GM12878 (cell line): ENCODE results near the gene SNAP23. TPM values are rescaled to one million over a fixed set of nuclear protein-coding genes. Genes with fewer than 3 reads are reported as not detected.

Source experiments
- ATAC-seq: fragments of 200-7000 bp; cut with Tn5 transposase; 3 replicates; pipeline ENCODE4 v1.9.1; 2020; ENCODE audit warnings: mild to moderate bottlenecking, moderate library complexity
- BruUV-seq: library from RNA; stranded (reverse); fragments of 400-500 nt; replicated peaks from 2 replicates; lab custom pipeline; 2021; lab: Mats Ljungman, UMichigan
- CTCF ChIA-PET: fragments of 300-600 bp; sonication (Branson Sonifier 250); formaldehyde crosslinking; extraction: SDS; loops from one replicate; lab custom pipeline; 2021; ENCODE audit warnings: inconsistent platforms; lab: Yijun Ruan, JAX
- POLR2A ChIA-PET: fragments of 350-600 bp; formaldehyde crosslinking; extraction: SDS; loops from one replicate; lab custom pipeline; 2021; ENCODE audit warnings: inconsistent platforms; lab: Charles Lee
- RAD21 ChIA-PET: fragments of 300-600 bp; sonication (Branson Sonifier 250); formaldehyde crosslinking; loops from one replicate; lab custom pipeline; 2023; ENCODE audit warnings: antibody characterized with exemption; ENCODE audit not compliant: unreplicated experiment; lab: Charles Lee
- SMC1A ChIA-PET: fragments of 300-600 bp; sonication (Branson Sonifier 250); formaldehyde crosslinking; loops from one replicate; lab custom pipeline; 2023; ENCODE audit not compliant: unreplicated experiment, uncharacterized antibody; lab: Charles Lee
- DNase-seq: peaks from one replicate; pipeline ENCODE4 v3.0.0-alpha.2; 2011; ENCODE audit warnings: low read depth, low spot score
- FAIRE-seq: peaks from 3 replicates; lab custom pipeline; 2011; peaks lifted over from hg19 to GRCh38; lab: Jason Lieb, UNC
- H2AFZ ChIP-seq: 2 replicates; pipeline ENCODE4 v1.6.0; 2011; ENCODE audit warnings: low read depth, low read length, control low read depth; ENCODE audit not compliant: control insufficient read depth
- H3K27ac ChIP-seq: 2 replicates; pipeline ENCODE4 v1.5.1; 2011; ENCODE audit warnings: control low read depth; ENCODE audit not compliant: control insufficient read depth, insufficient read depth
- H3K27me3 ChIP-seq, 2 experiments: replicated peaks in 1 of 2; 2 replicates each; pipeline versions ENCODE4 v1.6.0 to v1.6.1; 2011; ENCODE audit warnings: low read length in 1 of 2; ENCODE audit not compliant: control insufficient read depth in 2 of 2, insufficient read depth in 2 of 2
- H3K36me3 ChIP-seq, 2 experiments: 2 replicates each; pipeline ENCODE4 v1.5.1; 2011; ENCODE audit warnings: low read length in 1 of 2; ENCODE audit not compliant: control insufficient read depth in 2 of 2, insufficient read depth in 2 of 2
- H3K4me1 ChIP-seq: 2 replicates; pipeline ENCODE4 v1.6.1; 2011; ENCODE audit warnings: mild to moderate bottlenecking, low read length, moderate library complexity, mixed read lengths; ENCODE audit not compliant: control insufficient read depth, insufficient read depth
- H3K4me2 ChIP-seq: 2 replicates; pipeline ENCODE4 v1.6.0; 2011; ENCODE audit warnings: control low read depth; ENCODE audit not compliant: control insufficient read depth, insufficient read depth
- H3K4me3 ChIP-seq: fragments of 200-600 bp; sonication (generic); 2 replicates; pipeline ENCODE4 v1.5.1; 2016
- H3K79me2 ChIP-seq: 2 replicates; pipeline ENCODE4 v1.6.0; 2011; ENCODE audit warnings: low read length; ENCODE audit not compliant: control insufficient read depth, insufficient read depth
- H3K9ac ChIP-seq: 2 replicates; pipeline ENCODE4 v1.8.0; 2011; ENCODE audit warnings: low read length, control low read depth, mixed read lengths; ENCODE audit not compliant: control insufficient read depth, insufficient read depth
- H3K9me3 ChIP-seq: replicated peaks from 3 replicates; pipeline ENCODE4 v1.5.1; 2011; ENCODE audit warnings: mild to moderate bottlenecking, low read length; ENCODE audit not compliant: control insufficient read depth, insufficient read depth
- H4K20me1 ChIP-seq: 2 replicates; pipeline ENCODE4 v1.6.0; 2011; ENCODE audit not compliant: control insufficient read depth, insufficient read depth
- BRCA1 ChIP-seq: IDR thresholded peaks from 2 replicates; pipeline ENCODE4 v1.6.1; 2011; ENCODE audit warnings: low read depth, low read length, improper control_type of control experiment
- HDGF ChIP-seq: fragments of 450-650 bp; IDR thresholded peaks from 2 replicates; pipeline ENCODE4 v1.6.1; 2016; ENCODE audit warnings: antibody characterized with exemption
- POLR2AphosphoS2 ChIP-seq: IDR thresholded peaks from 2 replicates; pipeline ENCODE4 v1.6.1; 2011; ENCODE audit warnings: low read depth, mild to moderate bottlenecking, low read length, improper control_type of control experiment, moderate library complexity
- WGBS: methylation state at CpG from one replicate; pipeline ENCODE4 v1.1.6; 2016; ENCODE audit warnings: low lambda C conversion rate; ENCODE audit not compliant: insufficient replicate concordance, insufficient coverage; ENCODE audit errors: missing lambda C conversion rate; 5-methylcytosine and 5-hydroxymethylcytosine counted together
- in situ Hi-C: fragments of 300-500 bp; cut with MboI; formaldehyde crosslinking; loops from 9 replicates; pipeline ENCODE4 v1.14.3; 2018; ENCODE audit warnings: mixed read lengths
- intact Hi-C: fragments of 100-400 bp; cut with micrococcal nuclease; formaldehyde crosslinking; loops from one replicate; pipeline ENCODE4 v1.14.2; 2022; ENCODE audit not compliant: unreplicated experiment
- polyA plus RNA-seq, 11 experiments: library from polyadenylated mRNA; depleted of rRNA in 4 of 11; unstranded in 6 of 11; stranded (reverse) in 5 of 11; fragments of >200 nt; fragmentation: Nextera tagmentation in 4 of 11; fragmentation: Illumina TruSeq in 1 of 11; extraction: Ambion mirVana in 4 of 11; extraction: Trizol in 1 of 11; gene quantifications; 1 replicate in 1 of 11; 2 replicates in 10 of 11; pipeline versions ENCODE4 v1.2.1 to v1.2.3, GENCODE V29; 2011 to 2016; ENCODE audit warnings: inconsistent platforms in 2 of 11, missing spikeins in 2 of 11, low read depth in 1 of 11
- total RNA-seq, 4 experiments: library from RNA; depleted of rRNA in 3 of 4; stranded (reverse); fragments of >200 nt in 3 of 4; fragmentation: Illumina TruSeq in 1 of 4; extraction: Trizol in 1 of 4; gene quantifications; 2 replicates each; pipeline versions ENCODE4 v1.2.1 to v1.2.3, GENCODE V29; 2013 to 2021

Gene SNAP23
- total and polyA plus RNA-seq, 10 of the 15 experiments (the other 5 are each of a cell fraction or from before 2014, with no cell fraction given), result 51.9 to 127 (median 74.6) TPM

DNA sequence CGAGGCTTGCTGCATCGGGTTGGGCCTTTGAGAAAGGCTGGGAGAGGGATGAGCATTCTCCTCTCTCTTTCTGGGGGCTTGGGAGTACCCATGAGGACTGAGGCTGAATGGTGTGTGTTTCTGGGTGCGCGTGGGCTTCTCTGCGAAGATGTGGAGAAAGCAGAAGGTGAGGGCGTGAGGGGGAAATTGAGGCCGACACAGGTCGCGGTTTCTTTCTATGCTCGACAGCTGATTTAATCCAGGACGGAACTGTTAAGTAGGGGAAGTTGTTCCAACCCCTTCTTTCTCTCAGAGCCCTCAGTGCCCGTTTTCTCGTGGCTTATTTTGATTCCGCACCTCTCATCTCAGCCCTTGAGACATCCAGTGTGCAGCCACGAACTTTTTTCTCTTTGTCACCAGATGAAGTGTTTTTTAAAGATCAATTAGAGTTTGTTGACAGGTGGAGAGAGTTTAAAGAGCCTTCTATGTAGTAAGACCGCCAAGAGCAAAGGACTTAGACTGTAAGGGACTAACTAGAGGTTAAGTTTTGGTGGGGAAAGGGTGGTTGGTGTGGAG lies 80.7 kb downstream of the SNAP23 start:
- 20% methylated on average over 16 of the region's 16 CpGs for WGBS
- ChIA-PET POLR2A (interaction anchor here (0.5 to 4.6 kb wide), 11 partner anchors 9 to 530 kb away, joined by 3 to 38 read pairs (median 5); partner anchors contain the start of genes HAUS2, LRRC57, SNAP23 and UBR1), SMC1A (interaction anchor here (1.0 to 7.6 kb wide), 10 partner anchors 9 to 85 kb away, joined by 3 to 53 read pairs (median 4); partner anchors contain the start of gene ZNF106), CTCF (interaction anchor here (1.3 kb wide), 1 partner anchor 32 kb away, joined by 6 read pairs; no protein-coding TSS in a partner anchor), RAD21 (interaction anchor here (1.0 to 1.6 kb wide), 7 partner anchors 27 to 75 kb away, joined by 3 to 12 read pairs (median 6); partner anchors contain the start of genes HAUS2 and LRRC57)
- no peaks in the 10 kb centered on the region for H4K20me1 ChIP-seq
- peak overlapping the region; percentile 97 for H3K4me2 ChIP-seq
- intact Hi-C loops, result loop anchor here (5.0 kb wide), 1 partner anchor 76 kb away; no protein-coding TSS in a partner anchor
- TF ChIP-seq POLR2AphosphoS2 (no peak), HDGF (0 out of 2 replicates have a peak, but pooled peaks have one; percentile 16)
- peak overlapping the region; percentile 97 for H2AFZ ChIP-seq
- in situ Hi-C loops, result no loop called here
- no peak for ATAC-seq
- peaks cover 4% of the 10 kb centered on the region; the same call in 2 of the 3 replicates for H3K9me3 ChIP-seq
- peaks cover 24% of the 10 kb centered on the region for H3K4me1 ChIP-seq
- peaks cover 24% of the 10 kb centered on the region for H3K79me2 ChIP-seq
- no peaks in the 10 kb centered on the region for H3K27me3 ChIP-seq
- no TSS peak for BruUV-seq
- DNase-seq, result no peak
- peak overlapping the region; percentile 57; the same call in 1 of the 2 replicates for H3K27ac ChIP-seq
- H3K36me3 ChIP-seq, result no peaks in the 10 kb centered on the region
- FAIRE-seq, result no peak
- peak overlapping the region; percentile 89 for H3K4me3 ChIP-seq
- peak overlapping the region; percentile 76 for H3K9ac ChIP-seq

DNA sequence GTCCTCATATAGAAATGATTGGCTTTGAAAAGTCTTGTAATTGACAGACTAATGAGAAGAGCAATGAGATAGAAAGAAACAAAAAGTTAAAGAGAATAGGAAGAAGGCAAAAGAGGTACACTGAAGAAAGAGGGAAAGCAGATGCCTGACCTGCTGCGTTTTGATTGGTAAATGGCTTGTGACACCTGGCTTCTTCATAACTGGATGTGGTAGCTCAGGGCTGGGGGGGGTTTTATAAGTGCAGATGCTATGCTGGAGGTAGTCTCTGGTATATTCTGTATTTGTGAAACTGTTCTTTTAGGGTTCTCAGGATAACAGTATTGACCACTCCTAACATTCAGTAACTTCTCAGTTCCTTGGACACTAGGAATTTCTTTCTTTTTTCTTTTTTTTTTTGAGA lies 81.3 kb downstream of the SNAP23 start:
- WGBS, result 30% methylated on average over 1 of the region's 1 CpG
- peaks cover 24% of the 10 kb centered on the region for H3K4me1 ChIP-seq
- H3K79me2 ChIP-seq, result peaks cover 24% of the 10 kb centered on the region
- DNase-seq (no peak), ATAC-seq (no peak), FAIRE-seq (no peak)
- H4K20me1 ChIP-seq, result no peaks in the 10 kb centered on the region
- BruUV-seq, result TSS peak; percentile 70
- no peak overlapping the region for H3K27ac ChIP-seq
- H3K9ac ChIP-seq, result peak overlapping the region; percentile 76; the same call in 1 of the 2 replicates
- ChIA-PET CTCF (interaction anchor here (0.6 to 0.9 kb wide), 2 partner anchors 15 to 29 kb away, joined by 3 read pairs; no protein-coding TSS in a partner anchor), POLR2A (interaction anchor here (0.7 to 4.6 kb wide), 4 partner anchors 9 to 68 kb away, joined by 4 to 38 read pairs (median 7); no protein-coding TSS in a partner anchor), SMC1A (interaction anchor here (1.0 to 7.6 kb wide), 8 partner anchors 11 to 86 kb away, joined by 3 to 53 read pairs (median 3); partner anchors contain the start of gene ZNF106), RAD21 (interaction anchor here (1.1 kb wide), 2 partner anchors 14 to 341 kb away, joined by 3 read pairs; no protein-coding TSS in a partner anchor)
- TF ChIP-seq BRCA1, result no peak
- no peaks in the 10 kb centered on the region for H3K36me3 ChIP-seq
- peak overlapping the region; percentile 97 for H3K4me2 ChIP-seq
- peaks cover 4% of the 10 kb centered on the region; the same call in 2 of the 3 replicates for H3K9me3 ChIP-seq
- H2AFZ ChIP-seq, result no peak overlapping the region
- H3K27me3 ChIP-seq, result no peaks in the 10 kb centered on the region
- peak overlapping the region; percentile 89 for H3K4me3 ChIP-seq
- intact Hi-C loops (loop anchor here (5.0 kb wide), 1 partner anchor 76 kb away; no protein-coding TSS in a partner anchor), in situ Hi-C loops (no loop called here)
